Osteocyte (in vitro differentiated cells): ENCODE measurements around the gene CDK5RAP2. TPM values are rescaled to one million over a fixed set of nuclear protein-coding genes. Genes with fewer than 3 reads are reported as not detected.

Source experiments
- DNase-seq: peaks from one replicate; pipeline ENCODE4 v3.0.0; 2021; ENCODE audit warnings: mixed read lengths; ENCODE audit not compliant: unreplicated experiment; ENCODE audit errors: extremely low spot score
- H3K27ac Mint-ChIP-seq: one replicate; pipeline ENCODE4 v1.8.0; 2021; ENCODE audit warnings: mild to moderate bottlenecking, mixed read lengths; ENCODE audit not compliant: unreplicated experiment
- H3K27me3 Mint-ChIP-seq: one replicate; pipeline ENCODE4 v1.8.0; 2021; ENCODE audit warnings: mixed read lengths; ENCODE audit not compliant: unreplicated experiment
- H3K36me3 Mint-ChIP-seq: one replicate; pipeline ENCODE4 v1.8.0; 2021; ENCODE audit warnings: mixed read lengths; ENCODE audit not compliant: unreplicated experiment
- H3K4me1 Mint-ChIP-seq: one replicate; pipeline ENCODE4 v1.8.0; 2021; ENCODE audit warnings: mixed read lengths; ENCODE audit not compliant: unreplicated experiment
- H3K4me3 Mint-ChIP-seq: one replicate; pipeline ENCODE4 v1.8.0; 2021; ENCODE audit warnings: mild to moderate bottlenecking, moderate library complexity, mixed read lengths; ENCODE audit not compliant: unreplicated experiment
- H3K9me3 Mint-ChIP-seq: one replicate; pipeline ENCODE4 v1.8.0; 2021; ENCODE audit warnings: mixed read lengths; ENCODE audit not compliant: unreplicated experiment
- CTCF ChIP-seq: fragments of 200-600 bp; sonication (generic); IDR thresholded peaks from 2 replicates; pipeline ENCODE4 v1.5.0; 2021; ENCODE audit warnings: antibody characterized with exemption, mild to moderate bottlenecking, moderate library complexity
- total RNA-seq: library from RNA; stranded (reverse); gene quantifications from 2 replicates; pipeline ENCODE4 v1.2.1, GENCODE V29; 2021

The CDK5RAP2 gene
- total RNA-seq, 1 donor from 2014 or later: 48.7 TPM

- no peak for DNase-seq
- no peak for TF ChIP-seq CTCF
- Mint-ChIP-seq H3K4me3 (no peak overlapping the region), H3K27me3 (no peaks in the 10 kb centered on the region), H3K36me3 (peaks cover 30% of the 10 kb centered on the region), H3K4me1 (peaks cover 6% of the 10 kb centered on the region), H3K9me3 (no peaks in the 10 kb centered on the region), H3K27ac (no peak overlapping the region)
Measured at GRCh38 chr9:120608421-120608820, 28.5 kb upstream of the CDK5RAP2 start.

GRCh38 chr9:120603591-120603990 lies 23.6 kb upstream of the CDK5RAP2 start:
- peaks cover 7% of the 10 kb centered on the region for H3K4me1 Mint-ChIP-seq
- no peak for TF ChIP-seq CTCF
- DNase-seq: no peak
- H3K9me3 Mint-ChIP-seq: no peaks in the 10 kb centered on the region
- H3K27ac Mint-ChIP-seq: no peak overlapping the region
- H3K4me3 Mint-ChIP-seq: no peak overlapping the region
- no peaks in the 10 kb centered on the region for H3K27me3 Mint-ChIP-seq
- peaks cover 25% of the 10 kb centered on the region for H3K36me3 Mint-ChIP-seq

GRCh38 chr9:120603010-120603409 lies 23.0 kb upstream of the CDK5RAP2 start:
- peaks cover 7% of the 10 kb centered on the region for H3K4me1 Mint-ChIP-seq
- no peaks in the 10 kb centered on the region for H3K27me3 Mint-ChIP-seq
- H3K27ac Mint-ChIP-seq: no peak overlapping the region
- peaks cover 24% of the 10 kb centered on the region for H3K36me3 Mint-ChIP-seq
- TF ChIP-seq CTCF: no peak
- no peaks in the 10 kb centered on the region for H3K9me3 Mint-ChIP-seq
- H3K4me3 Mint-ChIP-seq: no peak overlapping the region
- DNase-seq: no peak

GRCh38 chr9:120593955-120594277 lies 13.9 kb upstream of the CDK5RAP2 start:
- TF ChIP-seq CTCF: no peak
- Mint-ChIP-seq H3K4me3 (no peak overlapping the region), H3K4me1 (peaks cover 1% of the 10 kb centered on the region), H3K27me3 (no peaks in the 10 kb centered on the region), H3K27ac (no peak overlapping the region), H3K9me3 (peaks cover 3% of the 10 kb centered on the region), H3K36me3 (no peaks in the 10 kb centered on the region)
- DNase-seq: no peak

- DNase-seq: no peak
- no peak overlapping the region for H3K27ac Mint-ChIP-seq
- no peaks in the 10 kb centered on the region for H3K36me3 Mint-ChIP-seq
- no peaks in the 10 kb centered on the region for H3K4me1 Mint-ChIP-seq
- no peak for TF ChIP-seq CTCF
- H3K27me3 Mint-ChIP-seq: no peaks in the 10 kb centered on the region
- H3K9me3 Mint-ChIP-seq: peaks cover 3% of the 10 kb centered on the region
- no peak overlapping the region for H3K4me3 Mint-ChIP-seq
Measured at GRCh38 chr9:120593250-120593954, 13.4 kb upstream of the CDK5RAP2 start.
